ENCODE results near the gene TRIM44. TPM values are rescaled to one million over a fixed set of nuclear protein-coding genes. Genes with fewer than 3 reads are reported as not detected.
A peak's percentile ranks its signal among the peaks of the same experiment; 100 is the strongest.

TRIM44 gene
- total RNA-seq, 1 experiment from 2014 or later: 33.4 TPM

GRCh38 chr11:35618497-35619115, 44.0 kb upstream of the TRIM44 start:
- intact Hi-C loops (cut with micrococcal nuclease): loop anchor here (2.0 to 10.0 kb wide), 5 partner anchors 44 to 866 kb away; partner anchors contain the start of genes LDLRAD3 and TRIM44
- peak; percentile 48 for ATAC-seq
- H3K9ac ChIP-seq (ENCODE audit: low read length): peak overlapping the region; percentile 65
- H3K4me1 ChIP-seq (ENCODE audit: control insufficient read depth in 1 of 2, insufficient read depth in 2 of 2, low read length in 2 of 2): peaks cover 13 to 66% of the 10 kb centered on the region in 2 experiments; a peak in 3 of 4 replicates
- H3K9me2 ChIP-seq (ENCODE audit: insufficient read depth): no peaks in the 10 kb centered on the region
- no peak for DNase-seq (ENCODE audit: low read depth, low spot score)
- peak overlapping the region; percentile 76 for H3K27ac ChIP-seq (ENCODE audit: low read depth, low read length)
- H3K4me3 ChIP-seq (replicated peaks in 1 of 2; ENCODE audit: low read depth in 1 of 2, low read length in 2 of 2): peak overlapping the region; percentile 49 to 60
- ChIA-PET POLR2A (no interaction called here), RAD21 (ENCODE audit: low non-redundant PET in 1 of 2, low total read pairs in 2 of 2, uncharacterized antibody in 2 of 2, unreplicated experiment in 2 of 2) (no interaction called here), CTCF (interaction anchor here (1.3 to 3.3 kb wide), 2 partner anchors 203 to 531 kb away, joined by 3 to 22 read pairs; no protein-coding TSS in a partner anchor)
- no peaks in the 10 kb centered on the region for H3K9me3 ChIP-seq (ENCODE audit: control insufficient read depth in 1 of 2, insufficient read depth in 1 of 2, low read depth in 1 of 2, low read length in 2 of 2)
- H4K20me1 ChIP-seq (ENCODE audit: insufficient read depth): no peaks in the 10 kb centered on the region
- 0 out of 2 replicates have a peak, but pooled peaks cover 4% of the 10 kb centered on the region for H3K27me3 ChIP-seq (ENCODE audit: insufficient read depth, low read length)
- no peak overlapping the region for H2AFZ ChIP-seq (ENCODE audit: low read depth, low read length, poor library complexity, severe bottlenecking)
- H3K4me2 ChIP-seq (ENCODE audit: low read length): peak overlapping the region; percentile 88
- TF ChIP-seq EZH2 (IDR thresholded peaks at IDR 0.05) (no peak), SP1 (IDR thresholded peaks at IDR 0.05; ENCODE audit: low read depth) (no peak), POLR2A (IDR thresholded peaks at IDR 0.05; ENCODE audit: borderline replicate concordance, extremely low read depth, insufficient read depth, insufficient read length) (peak; percentile 18), ZFX (IDR thresholded peaks at IDR 0.05) (peak; percentile 93; the same call in 1 of the 2 replicates)
- no peaks in the 10 kb centered on the region for H3K36me3 ChIP-seq (ENCODE audit: control insufficient read depth in 1 of 2, insufficient read depth in 2 of 2, low read length in 2 of 2)
- peaks cover 10% of the 10 kb centered on the region; the same call in 1 of the 2 replicates for H3K79me2 ChIP-seq (ENCODE audit: insufficient read depth, low read length)
- BruUV-seq (replicated peaks): no TSS peak

- RAD21 ChIA-PET (ENCODE audit: low non-redundant PET in 1 of 2, low total read pairs in 2 of 2, uncharacterized antibody in 2 of 2, unreplicated experiment in 2 of 2): no interaction called here
- peaks cover 13 to 71% of the 10 kb centered on the region in 2 experiments; a peak in 3 of 4 replicates for H3K4me1 ChIP-seq (ENCODE audit: control insufficient read depth in 1 of 2, insufficient read depth in 2 of 2, low read length in 2 of 2)
- CTCF ChIA-PET: interaction anchor here (3.3 kb wide), 1 partner anchor 203 kb away, joined by 22 read pairs; no protein-coding TSS in a partner anchor
- H3K36me3 ChIP-seq (ENCODE audit: control insufficient read depth in 1 of 2, insufficient read depth in 2 of 2, low read length in 2 of 2): no peaks in the 10 kb centered on the region
- peak overlapping the region; percentile 49 to 60 for H3K4me3 ChIP-seq (replicated peaks in 1 of 2; ENCODE audit: low read depth in 1 of 2, low read length in 2 of 2)
- no peaks in the 10 kb centered on the region for H3K9me3 ChIP-seq (ENCODE audit: control insufficient read depth in 1 of 2, insufficient read depth in 1 of 2, low read depth in 1 of 2, low read length in 2 of 2)
- no peak for DNase-seq (ENCODE audit: low read depth, low spot score)
- BruUV-seq (replicated peaks): no TSS peak
- TF ChIP-seq SP1 (IDR thresholded peaks at IDR 0.05; ENCODE audit: low read depth): no peak
- no peak for TF ChIP-seq SRF (IDR thresholded peaks at IDR 0.05; ENCODE audit: low read depth)
- peak; percentile 87 for TF ChIP-seq MAX (IDR thresholded peaks at IDR 0.05)
- TF ChIP-seq EZH2 (IDR thresholded peaks at IDR 0.05): no peak
- TF ChIP-seq ZFX (IDR thresholded peaks at IDR 0.05): peak; percentile 90
- H2AFZ ChIP-seq (ENCODE audit: low read depth, low read length, poor library complexity, severe bottlenecking): no peak overlapping the region
- peak overlapping the region; percentile 88 for H3K4me2 ChIP-seq (ENCODE audit: low read length)
- peaks cover 10% of the 10 kb centered on the region; the same call in 1 of the 2 replicates for H3K79me2 ChIP-seq (ENCODE audit: insufficient read depth, low read length)
- H3K27me3 ChIP-seq (ENCODE audit: insufficient read depth, low read length): 0 out of 2 replicates have a peak, but pooled peaks cover 4% of the 10 kb centered on the region
- H3K9me2 ChIP-seq (ENCODE audit: insufficient read depth): no peaks in the 10 kb centered on the region
- POLR2A ChIA-PET: no interaction called here
- H3K27ac ChIP-seq (ENCODE audit: low read depth, low read length): peak overlapping the region; percentile 76
- ATAC-seq: peak; percentile 39
- intact Hi-C loops (cut with micrococcal nuclease): loop anchor here (2.0 to 10.0 kb wide), 5 partner anchors 44 to 866 kb away; partner anchors contain the start of genes LDLRAD3 and TRIM44
- H3K9ac ChIP-seq (ENCODE audit: low read length): peak overlapping the region; percentile 65
- H4K20me1 ChIP-seq (ENCODE audit: insufficient read depth): no peaks in the 10 kb centered on the region
These were observed 43.3 kb upstream of the TRIM44 start for GRCh38 chr11:35619116-35619854.

Measured in HCT116 (cell line).